CD1c-positive myeloid dendritic cell (primary cell): ENCODE data around the gene NR1H3.

Source experiments
- DNase-seq: peaks from one replicate; pipeline ENCODE4 v3.0.0-alpha.2; 2016; ENCODE audit errors: extremely low spot score

NR1H3 gene

GRCh38 chr11:47244448-47245350, 13.1 kb upstream of the NR1H3 start:
- DNase-seq, result peak; percentile 86

- DNase-seq, result no peak
These were observed 12.0 kb upstream of the NR1H3 start for GRCh38 chr11:47245611-47246357.

GRCh38 chr11:47247502-47247901, 10.3 kb upstream of the NR1H3 start:
- no peak for DNase-seq

GRCh38 chr11:47248304-47248663, 9.5 kb upstream of the NR1H3 start:
- peak; percentile 33 for DNase-seq

GRCh38 chr11:47248664-47249377, 9.0 kb upstream of the NR1H3 start, which contains the start of gene ACP2:
TSS of gene ACP2 (minus strand) at chr11:47248814. CDS start at chr11:47248789, 25 bp downstream.
- peak; percentile 91 for DNase-seq

GRCh38 chr11:47249378-47249715, 8.4 kb upstream of the NR1H3 start:
- DNase-seq, result no peak

- no peak for DNase-seq
These were observed 6.0 kb upstream of the NR1H3 start for GRCh38 chr11:47251751-47252150.

GRCh38 chr11:47253660-47254059, 4.1 kb upstream of the NR1H3 start:
- DNase-seq, result no peak

GRCh38 chr11:47254386-47254785, 3.4 kb upstream of the NR1H3 start:
- DNase-seq, result peak; percentile 81

- DNase-seq, result no peak
These were observed 1.4 kb upstream of the NR1H3 start for GRCh38 chr11:47256374-47256773.

GRCh38 chr11:47257177-47257516, 649 bp upstream of the NR1H3 start:
- no peak for DNase-seq

GRCh38 chr11:47258317-47258902, 614 bp downstream of the NR1H3 start:
- DNase-seq, result no peak

- DNase-seq, result peak; percentile 59
These were observed 1.6 kb downstream of the NR1H3 start for GRCh38 chr11:47259232-47259977.

- DNase-seq, result no peak
These were observed 2.6 kb downstream of the NR1H3 start for GRCh38 chr11:47260366-47260765.

- no peak for DNase-seq
These were observed 3.5 kb downstream of the NR1H3 start for GRCh38 chr11:47261291-47261800.

- no peak for DNase-seq
These were observed 6.3 kb downstream of the NR1H3 start for GRCh38 chr11:47264119-47264518.

GRCh38 chr11:47264521-47264920, 6.7 kb downstream of the NR1H3 start:
- DNase-seq, result no peak

GRCh38 chr11:47267876-47268275, 10.1 kb downstream of the NR1H3 start:
- no peak for DNase-seq

GRCh38 chr11:47268448-47269001, 10.7 kb downstream of the NR1H3 start:
- no peak for DNase-seq

GRCh38 chr11:47269002-47269828, 11.4 kb downstream of the NR1H3 start:
- DNase-seq, result peak; percentile 92
